ENCODE results near the gene TAMM41. TPM values are rescaled to one million over a fixed set of nuclear protein-coding genes. Genes with fewer than 3 reads are reported as not detected.
A peak's percentile ranks its signal among the peaks of the same experiment; 100 is the strongest.

Gene TAMM41
- total and polyA plus RNA-seq, 10 of the 15 experiments (the other 5 are each of a cell fraction or from before 2014, with no cell fraction given), result 10.4 to 36.6 (median 18.3) TPM

- DNase-seq (ENCODE audit: low read depth, low spot score) (no peak), FAIRE-seq (no peak), ATAC-seq (peak; percentile 39)
- TF ChIP-seq TAF1 (IDR thresholded peaks at IDR 0.05; ENCODE audit: borderline replicate concordance, low read depth, low read length), result peak; percentile 16; the same call in 1 of the 2 replicates
- no peak for TF ChIP-seq SRF (IDR thresholded peaks at IDR 0.05; ENCODE audit: low read depth in 2 of 2, low read length in 2 of 2)
- TF ChIP-seq SIN3A (IDR thresholded peaks at IDR 0.05; ENCODE audit: low read depth, low read length), result no peak
- TF ChIP-seq LARP7 (IDR thresholded peaks at IDR 0.05), result no peak
- ChIA-PET CTCF (interaction anchor here (3.9 kb wide), 1 partner anchor 10 kb away, joined by 20 read pairs; no protein-coding TSS in a partner anchor), SMC1A (ENCODE audit: uncharacterized antibody, unreplicated experiment) (interaction anchor here (0.6 kb wide), 1 partner anchor 194 kb away, joined by 3 read pairs; no protein-coding TSS in a partner anchor), POLR2A (no interaction called here), RAD21 (ENCODE audit: unreplicated experiment) (no interaction called here)
- H3K9me3 ChIP-seq (replicated peaks; ENCODE audit: control insufficient read depth, insufficient read depth, low read length), result no peaks in the 10 kb centered on the region
- H3K9ac ChIP-seq (ENCODE audit: control insufficient read depth, insufficient read depth, low read length), result peak overlapping the region; percentile 95
- WGBS (ENCODE audit: insufficient coverage, insufficient replicate concordance, low lambda C conversion rate, missing lambda C conversion rate), result 20% methylated on average over 5 of the region's 5 CpGs
- peaks cover 26% of the 10 kb centered on the region for H3K79me2 ChIP-seq (ENCODE audit: control insufficient read depth, insufficient read depth, low read length)
- H2AFZ ChIP-seq (ENCODE audit: control insufficient read depth, low read depth, low read length), result peak overlapping the region; percentile 95
- peak overlapping the region; percentile 87 for H3K4me3 ChIP-seq
- no peaks in the 10 kb centered on the region for H4K20me1 ChIP-seq (ENCODE audit: control insufficient read depth, insufficient read depth)
- in situ Hi-C loops (cut with MboI), result no loop called here
- H3K27me3 ChIP-seq (replicated peaks in 1 of 2; ENCODE audit: control insufficient read depth in 2 of 2, insufficient read depth in 2 of 2, low read length in 1 of 2), result no peaks in the 10 kb centered on the region
- peaks cover 6% of the 10 kb centered on the region in 2 experiments; a peak in 3 of 4 replicates for H3K36me3 ChIP-seq (ENCODE audit: control insufficient read depth in 2 of 2, insufficient read depth in 2 of 2, low read length in 1 of 2)
- BruUV-seq (replicated peaks), result TSS peak; percentile 70
- intact Hi-C loops (cut with micrococcal nuclease; ENCODE audit: unreplicated experiment), result no loop called here
- no peaks in the 10 kb centered on the region for H3K4me1 ChIP-seq (ENCODE audit: control insufficient read depth, insufficient read depth, low read length)
- peak overlapping the region; percentile 58 for H3K4me2 ChIP-seq (ENCODE audit: control insufficient read depth, insufficient read depth)
- H3K27ac ChIP-seq (ENCODE audit: control insufficient read depth, insufficient read depth), result peak overlapping the region; percentile 85
Measured at GRCh38 chr3:11845651-11846050, 1.0 kb downstream of the TAMM41 start.

GRCh38 chr3:11844891-11845290, 1.8 kb downstream of the TAMM41 start:
- CTCF ChIA-PET, result interaction anchor here (1.1 to 3.9 kb wide), 5 partner anchors 9 to 31 kb away, joined by 3 to 20 read pairs (median 4); no protein-coding TSS in a partner anchor
- Histone ChIP-seq H3K9me3 (replicated peaks; ENCODE audit: control insufficient read depth, insufficient read depth, low read length) (peaks cover 3% of the 10 kb centered on the region; the same call in 2 of the 3 replicates), H3K27me3 (replicated peaks in 1 of 2; ENCODE audit: control insufficient read depth in 2 of 2, insufficient read depth in 2 of 2, low read length in 1 of 2) (no peaks in the 10 kb centered on the region), H3K79me2 (ENCODE audit: control insufficient read depth, insufficient read depth, low read length) (peaks cover 26% of the 10 kb centered on the region), H3K9ac (ENCODE audit: control insufficient read depth, insufficient read depth, low read length) (no peak overlapping the region; the same call in 1 of the 2 replicates), H3K4me3 (peak overlapping the region; percentile 87), H4K20me1 (ENCODE audit: control insufficient read depth, insufficient read depth) (no peaks in the 10 kb centered on the region), H3K27ac (ENCODE audit: control insufficient read depth, insufficient read depth) (no peak overlapping the region), H2AFZ (ENCODE audit: control insufficient read depth, low read depth, low read length) (no peak overlapping the region), H3K36me3 (ENCODE audit: control insufficient read depth in 2 of 2, insufficient read depth in 2 of 2, low read length in 1 of 2) (peaks cover 6 to 11% of the 10 kb centered on the region in 2 experiments), H3K4me2 (ENCODE audit: control insufficient read depth, insufficient read depth) (peak overlapping the region; percentile 58), H3K4me1 (ENCODE audit: control insufficient read depth, insufficient read depth, low read length) (no peaks in the 10 kb centered on the region)
- FAIRE-seq, result no peak
- in situ Hi-C loops (cut with MboI), result no loop called here
- TF ChIP-seq ZBTB4 (CRISPR knock-in tag; IDR thresholded peaks at IDR 0.05) (no peak), CREB1 (IDR thresholded peaks at IDR 0.05; ENCODE audit: low read depth) (no peak), ZNF687 (IDR thresholded peaks at IDR 0.05) (no peak), NR2C1 (IDR thresholded peaks at IDR 0.05) (no peak), WRNIP1 (IDR thresholded peaks at IDR 0.05; ENCODE audit: borderline replicate concordance, low read depth, low read length) (no peak), POU2F2 (IDR thresholded peaks at IDR 0.05; ENCODE audit: borderline replicate concordance, low read depth, low read length) (no peak), NFXL1 (IDR thresholded peaks at IDR 0.05; ENCODE audit: borderline replicate concordance) (no peak)
- DNase-seq (ENCODE audit: low read depth, low spot score), result no peak
- WGBS (ENCODE audit: insufficient coverage, insufficient replicate concordance, low lambda C conversion rate, missing lambda C conversion rate), result 86% methylated on average over 5 of the region's 5 CpGs
- RAD21 ChIA-PET (ENCODE audit: unreplicated experiment), result no interaction called here
- no TSS peak for BruUV-seq (replicated peaks)
- no peak for ATAC-seq
- intact Hi-C loops (cut with micrococcal nuclease; ENCODE audit: unreplicated experiment), result no loop called here
- SMC1A ChIA-PET (ENCODE audit: uncharacterized antibody, unreplicated experiment), result interaction anchor here (0.6 to 1.1 kb wide), 2 partner anchors 13 to 193 kb away, joined by 3 to 4 read pairs; no protein-coding TSS in a partner anchor
- POLR2A ChIA-PET, result no interaction called here

Measured in GM12878 (cell line).